Lower leg skin (tissue), 4 donors: ENCODE measurements around the gene KRT35. TPM values are rescaled to one million over a fixed set of nuclear protein-coding genes. Genes with fewer than 3 reads are reported as not detected.

Experiments used
- DNase-seq, 2 donors: peaks; one replicate each; pipeline ENCODE4 v3.0.0-alpha.2; 2019; ENCODE audit warnings: low spot score in 2 of 2
- H3K4me3 ChIP-seq: fragments of 200-600 bp; sonication (generic); 2 replicates; pipeline ENCODE4 v1.5.1; 2017; ENCODE audit warnings: mild to moderate bottlenecking, low read depth; ENCODE audit not compliant: poor library complexity, severe bottlenecking
- POLR2A ChIP-seq, 2 donors: fragments of 450-650 bp; IDR thresholded peaks; one replicate each; pipeline ENCODE4 v1.6.1; 2016 to 2017; ENCODE audit warnings: antibody characterized with exemption in 2 of 2, mild to moderate bottlenecking in 1 of 2, moderate library complexity in 1 of 2
- WGBS, 2 donors: methylation state at CpG; one replicate each; pipeline ENCODE4 v1.1.5; 2018; 5-methylcytosine and 5-hydroxymethylcytosine counted together
- intact Hi-C: fragments of 100-400 bp; cut with DNase I; formaldehyde crosslinking; loops from one replicate; pipeline ENCODE4 v1.15.0; 2023; ENCODE audit warnings: low total_unique reads
- total RNA-seq, 4 donors: library from RNA; depleted of rRNA; stranded (reverse); fragments of >200 nt; gene quantifications; one replicate each; pipeline ENCODE4 v1.1.0, GENCODE V29; 2016
- TF ChIP-seq, protein P1 (sequence below), 3 donors: fragments of 450-650 bp; IDR thresholded peaks; one replicate each; pipeline ENCODE4 v1.5.1; 2016; ENCODE audit warnings: antibody characterized with exemption in 3 of 3, mild to moderate bottlenecking in 3 of 3, moderate library complexity in 2 of 3

KRT35 gene
- total RNA-seq, 4 donors from 2014 or later = 0.84 TPM; not detected in 3

DNA sequence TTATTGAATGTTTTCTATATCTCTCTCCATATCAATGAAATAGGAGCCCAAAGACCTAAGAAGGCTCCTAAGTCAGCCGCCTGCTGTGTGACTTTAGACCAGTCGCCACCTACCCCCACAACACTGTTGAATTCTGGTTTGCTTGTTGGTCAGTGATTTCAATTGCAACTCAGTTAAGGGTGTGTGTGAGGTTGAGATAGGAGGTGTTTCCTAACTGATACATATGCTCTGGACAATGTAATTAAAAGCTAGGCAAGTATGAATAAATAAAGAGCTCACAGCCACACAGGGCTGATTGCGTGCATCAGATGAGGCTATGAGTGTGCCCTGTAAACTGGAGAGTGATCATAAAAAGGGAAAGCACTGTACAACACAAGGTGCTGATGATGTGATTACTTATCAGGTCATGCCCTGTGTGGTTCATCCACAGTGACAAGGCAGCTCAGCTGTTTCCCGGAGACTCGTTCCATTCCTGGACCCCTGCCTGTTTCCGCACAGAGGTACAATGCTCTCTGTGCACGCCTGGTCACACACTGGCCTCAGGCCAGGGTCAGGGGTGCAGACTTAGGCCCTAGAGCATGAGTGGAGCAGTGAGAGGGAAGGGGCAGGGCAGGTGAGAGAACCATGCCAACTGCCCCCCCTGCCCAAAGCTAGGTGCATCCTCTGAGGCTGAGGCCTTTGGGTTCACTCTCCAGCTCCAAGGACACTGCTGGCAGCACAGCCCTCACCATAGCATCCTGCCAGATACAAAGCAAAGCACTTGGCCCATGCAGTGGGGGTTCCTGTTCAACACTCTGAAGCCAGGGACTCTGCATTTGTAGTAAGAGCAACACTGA lies 3.3 kb upstream of the KRT35 start:
- H3K4me3 ChIP-seq = no peak overlapping the region
- intact Hi-C loops = no loop called here
- no peak for DNase-seq
- no peak for TF ChIP-seq POLR2A (IDR thresholded peaks at IDR 0.05)
- TF ChIP-seq, protein P1, sequence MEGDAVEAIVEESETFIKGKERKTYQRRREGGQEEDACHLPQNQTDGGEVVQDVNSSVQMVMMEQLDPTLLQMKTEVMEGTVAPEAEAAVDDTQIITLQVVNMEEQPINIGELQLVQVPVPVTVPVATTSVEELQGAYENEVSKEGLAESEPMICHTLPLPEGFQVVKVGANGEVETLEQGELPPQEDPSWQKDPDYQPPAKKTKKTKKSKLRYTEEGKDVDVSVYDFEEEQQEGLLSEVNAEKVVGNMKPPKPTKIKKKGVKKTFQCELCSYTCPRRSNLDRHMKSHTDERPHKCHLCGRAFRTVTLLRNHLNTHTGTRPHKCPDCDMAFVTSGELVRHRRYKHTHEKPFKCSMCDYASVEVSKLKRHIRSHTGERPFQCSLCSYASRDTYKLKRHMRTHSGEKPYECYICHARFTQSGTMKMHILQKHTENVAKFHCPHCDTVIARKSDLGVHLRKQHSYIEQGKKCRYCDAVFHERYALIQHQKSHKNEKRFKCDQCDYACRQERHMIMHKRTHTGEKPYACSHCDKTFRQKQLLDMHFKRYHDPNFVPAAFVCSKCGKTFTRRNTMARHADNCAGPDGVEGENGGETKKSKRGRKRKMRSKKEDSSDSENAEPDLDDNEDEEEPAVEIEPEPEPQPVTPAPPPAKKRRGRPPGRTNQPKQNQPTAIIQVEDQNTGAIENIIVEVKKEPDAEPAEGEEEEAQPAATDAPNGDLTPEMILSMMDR (IDR thresholded peaks at IDR 0.05) = no peak
- WGBS, 2 donors = 81 to 85% methylated on average over 7 of the region's 7 CpGs

GRCh38 chr17:41483531-41483930 lies 2.6 kb upstream of the KRT35 start:
- no peak for TF ChIP-seq POLR2A (IDR thresholded peaks at IDR 0.05)
- TF ChIP-seq, protein P1 (IDR thresholded peaks at IDR 0.05) = no peak
- no peak overlapping the region for H3K4me3 ChIP-seq
- intact Hi-C loops = no loop called here
- DNase-seq = no peak
- WGBS, 2 donors = 84 to 85% methylated on average over 9 of the region's 9 CpGs

DNA sequence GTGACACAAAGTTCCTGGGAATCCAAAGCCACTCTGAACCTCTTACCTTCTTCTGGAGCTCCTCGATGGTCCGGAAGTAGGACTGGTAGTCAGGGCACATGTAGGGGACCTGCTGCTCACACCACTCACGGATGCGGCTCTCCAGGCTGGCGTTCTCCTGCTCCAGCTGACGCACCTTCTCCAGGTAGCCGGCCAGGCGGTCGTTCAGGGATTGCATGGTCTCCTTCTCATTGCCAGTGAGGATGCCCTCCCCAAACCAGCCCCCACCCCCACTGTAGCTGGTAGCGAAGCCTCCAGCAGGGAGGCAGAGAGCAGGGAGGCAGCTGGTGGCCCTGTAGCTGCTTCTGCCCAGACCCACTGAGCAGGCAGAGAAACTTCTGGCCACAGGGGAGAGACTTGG lies 370 bp downstream of the KRT35 start:
- DNase-seq = no peak
- intact Hi-C loops = no loop called here
- no peak for TF ChIP-seq POLR2A (IDR thresholded peaks at IDR 0.05)
- TF ChIP-seq, protein P1 (IDR thresholded peaks at IDR 0.05) = no peak
- no peak overlapping the region for H3K4me3 ChIP-seq
- WGBS, 2 donors = 95 to 97% methylated on average over 9 to 10 of the region's 10 CpGs

DNA sequence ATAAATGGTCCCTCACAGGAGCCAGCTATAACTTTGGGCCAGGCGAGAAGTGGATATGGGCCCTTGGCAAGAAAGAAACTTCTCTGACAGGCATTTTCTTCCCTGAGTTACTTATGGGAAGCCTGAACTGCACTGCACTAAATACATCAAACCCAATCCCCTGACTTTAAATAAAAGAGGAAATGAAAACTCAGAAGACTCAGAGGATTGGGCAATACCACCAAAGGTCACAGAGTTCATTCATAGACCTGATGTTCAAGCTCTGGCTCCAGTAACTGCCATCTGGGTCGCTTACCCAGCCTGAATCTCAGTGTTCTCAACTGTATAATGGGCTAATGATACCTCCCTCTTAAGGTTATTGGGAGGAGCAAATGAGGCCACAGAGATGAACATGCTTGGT lies 815 bp downstream of the KRT35 start:
- DNase-seq = no peak
- 54 to 66% methylated on average over 2 of the region's 2 CpGs for WGBS, 2 donors
- no peak for TF ChIP-seq POLR2A (IDR thresholded peaks at IDR 0.05)
- TF ChIP-seq, protein P1 (IDR thresholded peaks at IDR 0.05) = no peak
- no peak overlapping the region for H3K4me3 ChIP-seq
- intact Hi-C loops = no loop called here

GRCh38 chr17:41478237-41478636 lies 2.7 kb downstream of the KRT35 start:
- intact Hi-C loops = no loop called here
- TF ChIP-seq POLR2A (IDR thresholded peaks at IDR 0.05) = no peak
- TF ChIP-seq, protein P1 (IDR thresholded peaks at IDR 0.05) = no peak
- 83 to 96% methylated on average over 4 to 8 of the region's 8 CpGs for WGBS, 2 donors
- H3K4me3 ChIP-seq = no peak overlapping the region
- DNase-seq = no peak
